Measurements from ENCODE around the gene HIPK2.
"Not testable (repeated sequence)": the region's sequence is repeated elsewhere in the genome, so short reads cannot be mapped to it uniquely, and the experiment has no call there.

Gene HIPK2

GRCh38 chr7:139559364-139560105, 218.3 kb downstream of the HIPK2 start:
- no peak overlapping the region for H3K4me3 ChIP-seq (ENCODE audit: low read length)
- H3K9me3 ChIP-seq (ENCODE audit: low read length) = no peaks in the 10 kb centered on the region
- no peaks in the 10 kb centered on the region for H3K4me1 ChIP-seq (ENCODE audit: insufficient read depth, low read length)
- no peaks in the 10 kb centered on the region for H3K27me3 ChIP-seq (ENCODE audit: insufficient read depth, low read length)
- peaks cover 3% of the 10 kb centered on the region for H3K36me3 ChIP-seq (ENCODE audit: insufficient read depth, low read length)
- H2AFZ ChIP-seq (ENCODE audit: low read depth, low read length) = no peak overlapping the region

GRCh38 chr7:139557857-139558581, 219.8 kb downstream of the HIPK2 start:
- H3K36me3 ChIP-seq (ENCODE audit: insufficient read depth, low read length) = no peaks in the 10 kb centered on the region
- H3K4me1 ChIP-seq (ENCODE audit: insufficient read depth, low read length) = peaks cover 6% of the 10 kb centered on the region
- H3K4me3 ChIP-seq (ENCODE audit: low read length) = no peak overlapping the region
- H3K9me3 ChIP-seq (ENCODE audit: low read length) = no peaks in the 10 kb centered on the region
- H2AFZ ChIP-seq (ENCODE audit: low read depth, low read length) = no peak overlapping the region
- no peaks in the 10 kb centered on the region for H3K27me3 ChIP-seq (ENCODE audit: insufficient read depth, low read length)

- not testable (repeated sequence) for H3K4me3 ChIP-seq (ENCODE audit: low read length); H3K9me3 ChIP-seq (ENCODE audit: low read length); H3K4me1 ChIP-seq (ENCODE audit: insufficient read depth, low read length); H3K36me3 ChIP-seq (ENCODE audit: insufficient read depth, low read length); H3K27me3 ChIP-seq (ENCODE audit: insufficient read depth, low read length); H2AFZ ChIP-seq (ENCODE audit: low read depth, low read length)
Observed at GRCh38 chr7:139553991-139554700, 223.7 kb downstream of the HIPK2 start.

GRCh38 chr7:139548302-139549028, 229.3 kb downstream of the HIPK2 start:
- Histone ChIP-seq H3K27me3 (ENCODE audit: insufficient read depth, low read length) (no peaks in the 10 kb centered on the region), H3K4me3 (ENCODE audit: low read length) (no peak overlapping the region), H3K36me3 (ENCODE audit: insufficient read depth, low read length) (no peaks in the 10 kb centered on the region), H3K4me1 (ENCODE audit: insufficient read depth, low read length) (no peaks in the 10 kb centered on the region), H2AFZ (ENCODE audit: low read depth, low read length) (no peak overlapping the region), H3K9me3 (ENCODE audit: low read length) (no peaks in the 10 kb centered on the region)

- Histone ChIP-seq H3K9me3 (ENCODE audit: low read length) (no peaks in the 10 kb centered on the region), H3K36me3 (ENCODE audit: insufficient read depth, low read length) (no peaks in the 10 kb centered on the region), H3K4me3 (ENCODE audit: low read length) (no peak overlapping the region)
Observed at GRCh38 chr7:139544645-139545044, 233.2 kb downstream of the HIPK2 start.

GRCh38 chr7:139543801-139544603, 233.8 kb downstream of the HIPK2 start:
- Histone ChIP-seq H3K4me3 (ENCODE audit: low read length) (no peak overlapping the region), H3K9me3 (ENCODE audit: low read length) (no peaks in the 10 kb centered on the region), H3K27me3 (ENCODE audit: insufficient read depth, low read length) (no peaks in the 10 kb centered on the region), H3K4me1 (ENCODE audit: insufficient read depth, low read length) (peaks cover 8% of the 10 kb centered on the region), H2AFZ (ENCODE audit: low read depth, low read length) (no peak overlapping the region), H3K36me3 (ENCODE audit: insufficient read depth, low read length) (no peaks in the 10 kb centered on the region)

More at GRCh38 chr7:139544645-139545044, 233.2 kb downstream of the HIPK2 start:
- Histone ChIP-seq H2AFZ (ENCODE audit: low read depth, low read length) (no peak overlapping the region), H3K27me3 (ENCODE audit: insufficient read depth, low read length) (no peaks in the 10 kb centered on the region), H3K4me1 (ENCODE audit: insufficient read depth, low read length) (peaks cover 8% of the 10 kb centered on the region)

GRCh38 chr7:139542308-139543151, 235.3 kb downstream of the HIPK2 start:
- Histone ChIP-seq H3K9me3 (ENCODE audit: low read length) (no peaks in the 10 kb centered on the region), H3K27me3 (ENCODE audit: insufficient read depth, low read length) (no peaks in the 10 kb centered on the region), H3K4me1 (ENCODE audit: insufficient read depth, low read length) (peaks cover 8% of the 10 kb centered on the region), H3K36me3 (ENCODE audit: insufficient read depth, low read length) (no peaks in the 10 kb centered on the region), H3K4me3 (ENCODE audit: low read length) (no peak overlapping the region), H2AFZ (ENCODE audit: low read depth, low read length) (no peak overlapping the region)

GRCh38 chr7:139541600-139542307, 236.0 kb downstream of the HIPK2 start:
- Histone ChIP-seq H3K36me3 (ENCODE audit: insufficient read depth, low read length) (no peaks in the 10 kb centered on the region), H3K27me3 (ENCODE audit: insufficient read depth, low read length) (no peaks in the 10 kb centered on the region), H3K4me3 (ENCODE audit: low read length) (no peak overlapping the region), H3K4me1 (ENCODE audit: insufficient read depth, low read length) (peaks cover 8% of the 10 kb centered on the region), H3K9me3 (ENCODE audit: low read length) (no peaks in the 10 kb centered on the region), H2AFZ (ENCODE audit: low read depth, low read length) (no peak overlapping the region)

GRCh38 chr7:139540203-139540602, 237.6 kb downstream of the HIPK2 start:
- H3K4me1 ChIP-seq (ENCODE audit: insufficient read depth, low read length) = peaks cover 8% of the 10 kb centered on the region
- no peaks in the 10 kb centered on the region for H3K27me3 ChIP-seq (ENCODE audit: insufficient read depth, low read length)
- no peak overlapping the region for H2AFZ ChIP-seq (ENCODE audit: low read depth, low read length)
- no peak overlapping the region for H3K4me3 ChIP-seq (ENCODE audit: low read length)
- H3K36me3 ChIP-seq (ENCODE audit: insufficient read depth, low read length) = no peaks in the 10 kb centered on the region
- H3K9me3 ChIP-seq (ENCODE audit: low read length) = no peaks in the 10 kb centered on the region

GRCh38 chr7:139538881-139539635, 238.7 kb downstream of the HIPK2 start:
- H3K4me3 ChIP-seq (ENCODE audit: low read length) = no peak overlapping the region
- no peaks in the 10 kb centered on the region for H3K36me3 ChIP-seq (ENCODE audit: insufficient read depth, low read length)
- H3K27me3 ChIP-seq (ENCODE audit: insufficient read depth, low read length) = no peaks in the 10 kb centered on the region
- peaks cover 8% of the 10 kb centered on the region for H3K4me1 ChIP-seq (ENCODE audit: insufficient read depth, low read length)
- no peak overlapping the region for H2AFZ ChIP-seq (ENCODE audit: low read depth, low read length)
- no peaks in the 10 kb centered on the region for H3K9me3 ChIP-seq (ENCODE audit: low read length)

- Histone ChIP-seq H3K4me1 (ENCODE audit: insufficient read depth, low read length) (no peaks in the 10 kb centered on the region), H2AFZ (ENCODE audit: low read depth, low read length) (no peak overlapping the region), H3K4me3 (ENCODE audit: low read length) (no peak overlapping the region), H3K27me3 (ENCODE audit: insufficient read depth, low read length) (no peaks in the 10 kb centered on the region), H3K9me3 (ENCODE audit: low read length) (no peaks in the 10 kb centered on the region), H3K36me3 (ENCODE audit: insufficient read depth, low read length) (no peaks in the 10 kb centered on the region)
Observed at GRCh38 chr7:139536152-139536551, 241.6 kb downstream of the HIPK2 start.
